ENCODE data around the gene GDF10. TPM values are rescaled to one million over a fixed set of nuclear protein-coding genes. Genes with fewer than 3 reads are reported as not detected.

Gene GDF10
- total RNA-seq, 4 donors from 2014 or later = 3.6 to 9.6 (median 7.3) TPM

GRCh38 chr10:47336387-47337134 lies 36.6 kb downstream of the GDF10 start:
- H3K36me3 ChIP-seq = no peaks in the 10 kb centered on the region
- WGBS, 2 donors = 80 to 81% methylated on average over 15 of the region's 15 CpGs
- intact Hi-C loops (cut with DNase I) = no loop called here
- DNase-seq = no peak
- H3K27me3 ChIP-seq = no peaks in the 10 kb centered on the region
- H3K4me1 ChIP-seq = no peaks in the 10 kb centered on the region
- no peak overlapping the region for H3K27ac ChIP-seq
- H3K9me3 ChIP-seq = no peaks in the 10 kb centered on the region
- H3K4me3 ChIP-seq (replicated peaks in 1 of 3) = no peak overlapping the region
- TF ChIP-seq, protein P1, sequence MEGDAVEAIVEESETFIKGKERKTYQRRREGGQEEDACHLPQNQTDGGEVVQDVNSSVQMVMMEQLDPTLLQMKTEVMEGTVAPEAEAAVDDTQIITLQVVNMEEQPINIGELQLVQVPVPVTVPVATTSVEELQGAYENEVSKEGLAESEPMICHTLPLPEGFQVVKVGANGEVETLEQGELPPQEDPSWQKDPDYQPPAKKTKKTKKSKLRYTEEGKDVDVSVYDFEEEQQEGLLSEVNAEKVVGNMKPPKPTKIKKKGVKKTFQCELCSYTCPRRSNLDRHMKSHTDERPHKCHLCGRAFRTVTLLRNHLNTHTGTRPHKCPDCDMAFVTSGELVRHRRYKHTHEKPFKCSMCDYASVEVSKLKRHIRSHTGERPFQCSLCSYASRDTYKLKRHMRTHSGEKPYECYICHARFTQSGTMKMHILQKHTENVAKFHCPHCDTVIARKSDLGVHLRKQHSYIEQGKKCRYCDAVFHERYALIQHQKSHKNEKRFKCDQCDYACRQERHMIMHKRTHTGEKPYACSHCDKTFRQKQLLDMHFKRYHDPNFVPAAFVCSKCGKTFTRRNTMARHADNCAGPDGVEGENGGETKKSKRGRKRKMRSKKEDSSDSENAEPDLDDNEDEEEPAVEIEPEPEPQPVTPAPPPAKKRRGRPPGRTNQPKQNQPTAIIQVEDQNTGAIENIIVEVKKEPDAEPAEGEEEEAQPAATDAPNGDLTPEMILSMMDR (IDR thresholded peaks at IDR 0.05) = no peak
- TF ChIP-seq POLR2A (IDR thresholded peaks at IDR 0.05) = no peak

DNA sequence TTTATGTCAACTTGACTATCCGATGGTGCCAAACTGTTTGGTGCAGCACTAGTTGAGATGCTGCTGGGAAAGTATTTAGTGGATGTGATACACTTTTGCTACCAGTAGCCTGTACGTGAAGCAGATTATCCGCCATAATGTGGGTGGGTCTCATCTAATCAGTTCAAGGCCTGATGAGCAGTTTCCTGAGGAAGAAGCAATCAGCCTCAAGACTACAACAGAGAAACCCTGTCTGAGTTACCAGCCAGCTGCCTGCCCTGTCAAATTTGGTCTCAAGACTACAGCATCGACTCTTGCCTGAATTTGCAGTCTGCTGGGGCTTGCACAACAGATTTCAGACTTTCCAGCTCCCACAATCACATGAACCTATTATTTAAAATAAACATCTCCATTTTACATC lies 37.3 kb downstream of the GDF10 start:
- no peaks in the 10 kb centered on the region for H3K9me3 ChIP-seq
- H3K27ac ChIP-seq = no peak overlapping the region
- H3K27me3 ChIP-seq = no peaks in the 10 kb centered on the region
- WGBS, 2 donors = 81 to 88% methylated on average over 4 of the region's 4 CpGs
- H3K36me3 ChIP-seq = no peaks in the 10 kb centered on the region
- H3K4me3 ChIP-seq (replicated peaks in 1 of 3) = no peak overlapping the region
- H3K4me1 ChIP-seq = no peaks in the 10 kb centered on the region
- TF ChIP-seq POLR2A (IDR thresholded peaks at IDR 0.05) = no peak
- TF ChIP-seq, protein P1 (IDR thresholded peaks at IDR 0.05) = no peak
- no peak for DNase-seq
- intact Hi-C loops (cut with DNase I) = no loop called here

- H3K36me3 ChIP-seq = no peaks in the 10 kb centered on the region
- no peak overlapping the region for H3K27ac ChIP-seq
- no peak for DNase-seq
- no peaks in the 10 kb centered on the region for H3K9me3 ChIP-seq
- 81 to 90% methylated on average over 8 of the region's 8 CpGs for whole genome bisulfite sequencing, 2 donors
- intact Hi-C loops (cut with DNase I) = no loop called here
- no peak overlapping the region for H3K4me3 ChIP-seq (replicated peaks in 1 of 3)
- no peaks in the 10 kb centered on the region for H3K4me1 ChIP-seq
- H3K27me3 ChIP-seq = no peaks in the 10 kb centered on the region
- no peak for TF ChIP-seq POLR2A (IDR thresholded peaks at IDR 0.05)
- TF ChIP-seq, protein P1 (IDR thresholded peaks at IDR 0.05) = no peak
Measured at GRCh38 chr10:47339186-47339735, 39.3 kb downstream of the GDF10 start.

DNA sequence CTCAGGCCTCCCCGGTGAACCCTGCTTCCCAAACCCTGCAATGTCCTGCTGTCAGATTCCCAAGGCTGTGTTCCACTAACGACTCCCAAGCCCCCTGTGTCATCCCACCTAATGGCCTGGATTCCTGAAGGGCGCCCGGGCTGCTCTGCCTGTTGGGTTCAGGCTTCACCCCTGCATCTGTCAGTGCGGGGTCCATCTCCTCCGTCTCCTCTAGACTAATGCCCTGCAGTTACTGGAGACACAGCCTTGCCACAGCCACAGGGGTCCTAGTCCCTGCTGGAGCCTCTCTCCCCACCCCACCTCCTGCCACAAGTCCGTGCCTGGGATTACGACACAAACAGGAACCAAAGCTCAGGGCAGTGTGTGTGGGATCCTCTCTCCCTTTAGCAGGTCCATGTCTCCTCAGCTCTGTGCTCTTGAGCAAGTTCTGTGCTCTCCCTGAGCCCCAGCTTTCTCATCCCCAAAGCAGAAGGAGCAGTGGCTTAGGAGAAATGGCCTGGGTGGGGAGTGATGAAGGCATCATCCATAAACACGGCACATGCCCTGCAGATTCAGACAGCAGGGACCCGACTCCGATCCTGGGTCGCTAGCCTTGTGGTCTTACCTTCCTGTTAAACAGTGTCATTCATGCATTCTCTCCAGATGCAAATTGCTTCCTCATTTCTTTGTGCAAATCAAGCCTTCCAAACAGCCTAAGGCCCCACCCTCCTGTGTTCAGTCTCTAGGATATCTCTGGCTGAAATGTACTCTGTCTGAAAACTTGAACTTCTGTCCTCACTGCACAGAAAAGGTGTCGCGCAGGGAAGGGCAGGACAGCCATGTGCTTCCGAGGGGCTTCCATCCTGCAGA lies 40.0 kb downstream of the GDF10 start:
- TF ChIP-seq, protein P1 (IDR thresholded peaks at IDR 0.05) = no peak
- no peak for TF ChIP-seq POLR2A (IDR thresholded peaks at IDR 0.05)
- Histone ChIP-seq H3K4me1 (no peaks in the 10 kb centered on the region), H3K27me3 (no peaks in the 10 kb centered on the region), H3K9me3 (no peaks in the 10 kb centered on the region), H3K36me3 (no peaks in the 10 kb centered on the region), H3K4me3 (replicated peaks in 1 of 3) (no peak overlapping the region), H3K27ac (no peak overlapping the region)
- intact Hi-C loops (cut with DNase I) = no loop called here
- DNase-seq = no peak
- WGBS, 2 donors = 84 to 86% methylated on average over 15 of the region's 15 CpGs
